RWPE2 (cell line): ENCODE results near the gene SEL1L.

Experiments
- ATAC-seq: fragments of 200-7000 bp; cut with Tn5 transposase; 3 replicates; pipeline ENCODE4 v1.9.1; 2021; ENCODE audit warnings: low read depth
- DNase-seq: peaks from one replicate; pipeline ENCODE4 v3.0.0-alpha.2; 2020; ENCODE audit warnings: low spot score
- H3K27ac ChIP-seq: fragments of 450-650 bp; 2 replicates; pipeline ENCODE4 v1.5.1; 2017; ENCODE audit warnings: mild to moderate bottlenecking; ENCODE audit not compliant: poor library complexity, severe bottlenecking
- H3K27me3 ChIP-seq: fragments of 250-450 bp; sonication (Bioruptor Pico); 2 replicates; pipeline ENCODE4 v1.5.1; 2021; ENCODE audit warnings: mild to moderate bottlenecking, moderate library complexity; ENCODE audit not compliant: insufficient read depth, poor library complexity, severe bottlenecking
- H3K36me3 ChIP-seq: fragments of 250-450 bp; sonication (Bioruptor Pico); 2 replicates; pipeline ENCODE4 v1.5.1; 2020; ENCODE audit warnings: low read depth, mild to moderate bottlenecking, moderate library complexity
- H3K4me1 ChIP-seq: fragments of 250-450 bp; sonication (Bioruptor Pico); 2 replicates; pipeline ENCODE4 v1.5.1; 2021; ENCODE audit warnings: mild to moderate bottlenecking, moderate library complexity; ENCODE audit not compliant: insufficient read depth, poor library complexity, severe bottlenecking
- H3K4me3 ChIP-seq: fragments of 250-450 bp; sonication (Bioruptor Pico); 2 replicates; pipeline ENCODE4 v1.5.1; 2021; ENCODE audit warnings: mild to moderate bottlenecking, moderate library complexity; ENCODE audit not compliant: severe bottlenecking
- H3K9me3 ChIP-seq: fragments of 250-450 bp; sonication (Bioruptor Pico); 2 replicates; pipeline ENCODE4 v1.5.1; 2021; ENCODE audit warnings: mild to moderate bottlenecking, moderate library complexity; ENCODE audit not compliant: severe bottlenecking
- CTCF ChIP-seq: fragments of 450-650 bp; IDR thresholded peaks from one replicate; pipeline ENCODE4 v1.5.1; 2017; ENCODE audit warnings: mild to moderate bottlenecking, moderate library complexity; ENCODE audit not compliant: poor library complexity, severe bottlenecking

SEL1L gene

GRCh38 chr14:81450100-81450531, 83.5 kb downstream of the SEL1L start:
- Histone ChIP-seq H3K4me3 (no peak overlapping the region), H3K27ac (no peak overlapping the region), H3K36me3 (no peaks in the 10 kb centered on the region), H3K27me3 (no peaks in the 10 kb centered on the region), H3K4me1 (no peaks in the 10 kb centered on the region), H3K9me3 (no peaks in the 10 kb centered on the region)
- DNase-seq (no peak), ATAC-seq (no peak)
- TF ChIP-seq CTCF, result no peak

- no peaks in the 10 kb centered on the region for H3K4me1 ChIP-seq
- no peak overlapping the region for H3K4me3 ChIP-seq
- ATAC-seq, result no peak
- no peak for TF ChIP-seq CTCF
- no peaks in the 10 kb centered on the region for H3K9me3 ChIP-seq
- H3K27me3 ChIP-seq, result no peaks in the 10 kb centered on the region
- H3K36me3 ChIP-seq, result no peaks in the 10 kb centered on the region
- no peak overlapping the region for H3K27ac ChIP-seq
- DNase-seq, result no peak
Observed at GRCh38 chr14:81449576-81449975, 84.1 kb downstream of the SEL1L start.

- ATAC-seq (no peak), DNase-seq (no peak)
- H3K4me3 ChIP-seq, result no peak overlapping the region
- no peaks in the 10 kb centered on the region for H3K27me3 ChIP-seq
- TF ChIP-seq CTCF, result no peak
- H3K27ac ChIP-seq, result no peak overlapping the region
- no peaks in the 10 kb centered on the region for H3K4me1 ChIP-seq
- H3K9me3 ChIP-seq, result no peaks in the 10 kb centered on the region
- no peaks in the 10 kb centered on the region for H3K36me3 ChIP-seq
Observed at GRCh38 chr14:81449114-81449513, 84.5 kb downstream of the SEL1L start.

GRCh38 chr14:81447021-81447764, 86.5 kb downstream of the SEL1L start:
- no peaks in the 10 kb centered on the region for H3K27me3 ChIP-seq
- no peak for ATAC-seq
- no peak overlapping the region for H3K27ac ChIP-seq
- H3K4me1 ChIP-seq, result no peaks in the 10 kb centered on the region
- no peak for TF ChIP-seq CTCF
- H3K9me3 ChIP-seq, result no peaks in the 10 kb centered on the region
- H3K4me3 ChIP-seq, result no peak overlapping the region
- DNase-seq, result no peak
- no peaks in the 10 kb centered on the region for H3K36me3 ChIP-seq

- H3K27me3 ChIP-seq, result no peaks in the 10 kb centered on the region
- no peaks in the 10 kb centered on the region for H3K9me3 ChIP-seq
- no peak for DNase-seq
- no peaks in the 10 kb centered on the region for H3K4me1 ChIP-seq
- H3K36me3 ChIP-seq, result no peaks in the 10 kb centered on the region
- no peak for TF ChIP-seq CTCF
- H3K4me3 ChIP-seq, result no peak overlapping the region
- no peak overlapping the region for H3K27ac ChIP-seq
- ATAC-seq, result no peak
Observed at GRCh38 chr14:81446279-81447007, 87.2 kb downstream of the SEL1L start.
